HL-60 (cell line): ENCODE data around the gene RAP1B.

Experiments used
- POLR2AphosphoS5 ChIP-seq: IDR thresholded peaks from 2 replicates; pipeline ENCODE4 v1.6.1; 2012; ENCODE audit warnings: low read depth
- TF ChIP-seq, protein P1 (sequence below): IDR thresholded peaks from one replicate; pipeline ENCODE4 v1.5.1; 2011; ENCODE audit warnings: low read length, control low read depth, inconsistent platforms; ENCODE audit not compliant: insufficient read depth
- TF ChIP-seq, protein P2 (sequence below): IDR thresholded peaks from 2 replicates; pipeline ENCODE4 v1.6.1; 2012; ENCODE audit warnings: low read depth; ENCODE audit not compliant: insufficient replicate concordance

DNA sequence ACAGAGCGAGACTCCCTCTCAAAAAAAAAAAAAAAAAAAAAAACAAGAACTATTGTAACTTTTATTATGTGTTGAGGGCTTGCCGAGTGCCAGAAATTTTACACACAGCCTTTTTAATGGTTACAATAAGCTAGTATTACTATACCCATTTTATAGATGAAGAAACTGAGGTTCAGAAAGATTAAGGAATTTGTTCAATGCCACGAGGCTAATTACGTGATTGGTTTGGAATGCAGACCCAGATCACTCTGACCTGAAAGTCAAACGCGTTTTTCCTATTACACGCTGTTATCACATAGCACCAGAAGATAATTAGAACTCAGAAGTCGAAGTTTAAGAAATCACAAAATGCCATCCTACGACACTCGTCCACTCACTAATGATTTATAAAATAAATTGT, 48.9 kb upstream of the RAP1B start:
- TF ChIP-seq, protein P1, sequence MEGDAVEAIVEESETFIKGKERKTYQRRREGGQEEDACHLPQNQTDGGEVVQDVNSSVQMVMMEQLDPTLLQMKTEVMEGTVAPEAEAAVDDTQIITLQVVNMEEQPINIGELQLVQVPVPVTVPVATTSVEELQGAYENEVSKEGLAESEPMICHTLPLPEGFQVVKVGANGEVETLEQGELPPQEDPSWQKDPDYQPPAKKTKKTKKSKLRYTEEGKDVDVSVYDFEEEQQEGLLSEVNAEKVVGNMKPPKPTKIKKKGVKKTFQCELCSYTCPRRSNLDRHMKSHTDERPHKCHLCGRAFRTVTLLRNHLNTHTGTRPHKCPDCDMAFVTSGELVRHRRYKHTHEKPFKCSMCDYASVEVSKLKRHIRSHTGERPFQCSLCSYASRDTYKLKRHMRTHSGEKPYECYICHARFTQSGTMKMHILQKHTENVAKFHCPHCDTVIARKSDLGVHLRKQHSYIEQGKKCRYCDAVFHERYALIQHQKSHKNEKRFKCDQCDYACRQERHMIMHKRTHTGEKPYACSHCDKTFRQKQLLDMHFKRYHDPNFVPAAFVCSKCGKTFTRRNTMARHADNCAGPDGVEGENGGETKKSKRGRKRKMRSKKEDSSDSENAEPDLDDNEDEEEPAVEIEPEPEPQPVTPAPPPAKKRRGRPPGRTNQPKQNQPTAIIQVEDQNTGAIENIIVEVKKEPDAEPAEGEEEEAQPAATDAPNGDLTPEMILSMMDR: no peak
- TF ChIP-seq POLR2AphosphoS5: no peak
- TF ChIP-seq, protein P2, sequence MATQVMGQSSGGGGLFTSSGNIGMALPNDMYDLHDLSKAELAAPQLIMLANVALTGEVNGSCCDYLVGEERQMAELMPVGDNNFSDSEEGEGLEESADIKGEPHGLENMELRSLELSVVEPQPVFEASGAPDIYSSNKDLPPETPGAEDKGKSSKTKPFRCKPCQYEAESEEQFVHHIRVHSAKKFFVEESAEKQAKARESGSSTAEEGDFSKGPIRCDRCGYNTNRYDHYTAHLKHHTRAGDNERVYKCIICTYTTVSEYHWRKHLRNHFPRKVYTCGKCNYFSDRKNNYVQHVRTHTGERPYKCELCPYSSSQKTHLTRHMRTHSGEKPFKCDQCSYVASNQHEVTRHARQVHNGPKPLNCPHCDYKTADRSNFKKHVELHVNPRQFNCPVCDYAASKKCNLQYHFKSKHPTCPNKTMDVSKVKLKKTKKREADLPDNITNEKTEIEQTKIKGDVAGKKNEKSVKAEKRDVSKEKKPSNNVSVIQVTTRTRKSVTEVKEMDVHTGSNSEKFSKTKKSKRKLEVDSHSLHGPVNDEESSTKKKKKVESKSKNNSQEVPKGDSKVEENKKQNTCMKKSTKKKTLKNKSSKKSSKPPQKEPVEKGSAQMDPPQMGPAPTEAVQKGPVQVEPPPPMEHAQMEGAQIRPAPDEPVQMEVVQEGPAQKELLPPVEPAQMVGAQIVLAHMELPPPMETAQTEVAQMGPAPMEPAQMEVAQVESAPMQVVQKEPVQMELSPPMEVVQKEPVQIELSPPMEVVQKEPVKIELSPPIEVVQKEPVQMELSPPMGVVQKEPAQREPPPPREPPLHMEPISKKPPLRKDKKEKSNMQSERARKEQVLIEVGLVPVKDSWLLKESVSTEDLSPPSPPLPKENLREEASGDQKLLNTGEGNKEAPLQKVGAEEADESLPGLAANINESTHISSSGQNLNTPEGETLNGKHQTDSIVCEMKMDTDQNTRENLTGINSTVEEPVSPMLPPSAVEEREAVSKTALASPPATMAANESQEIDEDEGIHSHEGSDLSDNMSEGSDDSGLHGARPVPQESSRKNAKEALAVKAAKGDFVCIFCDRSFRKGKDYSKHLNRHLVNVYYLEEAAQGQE: no peak
